Measurements from ENCODE around the gene TMEM169. TPM values are rescaled to one million over a fixed set of nuclear protein-coding genes. Genes with fewer than 3 reads are reported as not detected.

Gene TMEM169
- total RNA-seq, 1 donor from 2014 or later = 20.1 TPM

GRCh38 chr2:216033403-216033802 is 48.3 kb upstream of the TMEM169 start:
- no peaks in the 10 kb centered on the region for H3K79me2 ChIP-seq (ENCODE audit: insufficient read depth, low read length)
- no peak overlapping the region for H2AFZ ChIP-seq (ENCODE audit: low read depth, low read length)
- H3K9ac ChIP-seq (ENCODE audit: low read length) = no peak overlapping the region
- peaks cover 11% of the 10 kb centered on the region for H3K4me1 ChIP-seq (ENCODE audit: insufficient read depth, low read length)
- TF ChIP-seq EZH2 (IDR thresholded peaks at IDR 0.05; ENCODE audit: insufficient read depth, low read length) = no peak
- TF ChIP-seq CTCF (IDR thresholded peaks at IDR 0.05; ENCODE audit: insufficient read depth, low read depth, low read length) = no peak
- Mint-ChIP-seq H3K27ac (ENCODE audit: unreplicated experiment) (no peak overlapping the region), H3K4me1 (ENCODE audit: low read depth, unreplicated experiment) (peaks cover 17% of the 10 kb centered on the region), H3K27me3 (ENCODE audit: low read depth, unreplicated experiment) (no peaks in the 10 kb centered on the region), H3K36me3 (ENCODE audit: low read depth, unreplicated experiment) (peaks cover 7% of the 10 kb centered on the region), H3K4me3 (ENCODE audit: unreplicated experiment) (no peak overlapping the region), H3K9me3 (ENCODE audit: unreplicated experiment) (no peaks in the 10 kb centered on the region)
- no peaks in the 10 kb centered on the region for H3K9me3 ChIP-seq (ENCODE audit: insufficient read depth, low read depth, low read length)
- H3K27ac ChIP-seq (ENCODE audit: low read depth, low read length) = no peak overlapping the region
- no peak overlapping the region for H3K4me2 ChIP-seq (ENCODE audit: low read length)
- no peaks in the 10 kb centered on the region for H3K27me3 ChIP-seq (ENCODE audit: insufficient read depth, low read length)
- no peak for DNase-seq (ENCODE audit: low read depth)
- H4K20me1 ChIP-seq (ENCODE audit: insufficient read depth, low read length) = no peaks in the 10 kb centered on the region
- no peak overlapping the region for H3K4me3 ChIP-seq (ENCODE audit: insufficient read depth, low read depth, low read length)
- no peaks in the 10 kb centered on the region for H3K36me3 ChIP-seq (ENCODE audit: insufficient read depth, low read length)
- no peak for FAIRE-seq

DNA sequence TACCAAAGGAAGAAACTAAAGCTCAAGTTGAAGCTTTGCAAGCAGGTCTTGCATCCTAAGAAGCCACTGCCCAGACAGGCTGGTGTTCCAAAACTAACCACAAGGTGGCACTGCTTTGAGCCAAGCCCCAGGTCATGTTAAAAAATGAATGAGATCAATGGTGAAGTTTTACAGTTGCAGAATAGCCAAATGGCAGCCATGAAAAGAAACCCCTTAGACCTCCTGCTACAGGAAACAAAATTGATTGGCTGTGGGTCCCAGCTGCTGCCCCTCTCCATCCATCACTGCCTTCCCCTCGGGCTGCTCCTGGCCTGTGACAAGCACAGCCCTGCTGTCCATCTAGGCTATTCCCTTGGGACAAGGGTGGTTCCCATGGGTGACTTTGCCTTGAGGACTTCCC is 47.7 kb upstream of the TMEM169 start:
- no peaks in the 10 kb centered on the region for H4K20me1 ChIP-seq (ENCODE audit: insufficient read depth, low read length)
- no peak overlapping the region for H3K27ac ChIP-seq (ENCODE audit: low read depth, low read length)
- no peaks in the 10 kb centered on the region for H3K36me3 ChIP-seq (ENCODE audit: insufficient read depth, low read length)
- H3K4me2 ChIP-seq (ENCODE audit: low read length) = no peak overlapping the region
- no peaks in the 10 kb centered on the region for H3K27me3 ChIP-seq (ENCODE audit: insufficient read depth, low read length)
- peaks cover 17% of the 10 kb centered on the region for H3K4me1 Mint-ChIP-seq (ENCODE audit: low read depth, unreplicated experiment)
- TF ChIP-seq CTCF (IDR thresholded peaks at IDR 0.05; ENCODE audit: insufficient read depth, low read depth, low read length) = peak; percentile 98
- no peak for TF ChIP-seq EZH2 (IDR thresholded peaks at IDR 0.05; ENCODE audit: insufficient read depth, low read length)
- H3K4me3 Mint-ChIP-seq (ENCODE audit: unreplicated experiment) = no peak overlapping the region
- DNase-seq (ENCODE audit: low read depth) (peak; percentile 41), FAIRE-seq (peak; percentile 32)
- H3K27me3 Mint-ChIP-seq (ENCODE audit: low read depth, unreplicated experiment) = no peaks in the 10 kb centered on the region
- H3K27ac Mint-ChIP-seq (ENCODE audit: unreplicated experiment) = no peak overlapping the region
- H3K79me2 ChIP-seq (ENCODE audit: insufficient read depth, low read length) = no peaks in the 10 kb centered on the region
- no peak overlapping the region for H2AFZ ChIP-seq (ENCODE audit: low read depth, low read length)
- peaks cover 11% of the 10 kb centered on the region for H3K4me1 ChIP-seq (ENCODE audit: insufficient read depth, low read length)
- H3K4me3 ChIP-seq (ENCODE audit: insufficient read depth, low read depth, low read length) = no peak overlapping the region
- H3K9me3 Mint-ChIP-seq (ENCODE audit: unreplicated experiment) = no peaks in the 10 kb centered on the region
- H3K36me3 Mint-ChIP-seq (ENCODE audit: low read depth, unreplicated experiment) = peaks cover 7% of the 10 kb centered on the region
- H3K9ac ChIP-seq (ENCODE audit: low read length) = no peak overlapping the region
- H3K9me3 ChIP-seq (ENCODE audit: insufficient read depth, low read depth, low read length) = no peaks in the 10 kb centered on the region

- H3K36me3 Mint-ChIP-seq (ENCODE audit: low read depth, unreplicated experiment) = peaks cover 12% of the 10 kb centered on the region
- no peak overlapping the region for H3K4me3 Mint-ChIP-seq (ENCODE audit: unreplicated experiment)
- DNase-seq (ENCODE audit: low read depth) = no peak
- Histone ChIP-seq H4K20me1 (ENCODE audit: insufficient read depth, low read length) (no peaks in the 10 kb centered on the region), H3K4me2 (ENCODE audit: low read length) (no peak overlapping the region), H3K27me3 (ENCODE audit: insufficient read depth, low read length) (no peaks in the 10 kb centered on the region), H3K4me3 (ENCODE audit: insufficient read depth, low read depth, low read length) (no peak overlapping the region), H3K9ac (ENCODE audit: low read length) (no peak overlapping the region), H3K79me2 (ENCODE audit: insufficient read depth, low read length) (no peaks in the 10 kb centered on the region), H2AFZ (ENCODE audit: low read depth, low read length) (no peak overlapping the region), H3K4me1 (ENCODE audit: insufficient read depth, low read length) (no peaks in the 10 kb centered on the region), H3K9me3 (ENCODE audit: insufficient read depth, low read depth, low read length) (no peaks in the 10 kb centered on the region), H3K36me3 (ENCODE audit: insufficient read depth, low read length) (no peaks in the 10 kb centered on the region), H3K27ac (ENCODE audit: low read depth, low read length) (no peak overlapping the region)
- H3K4me1 Mint-ChIP-seq (ENCODE audit: low read depth, unreplicated experiment) = no peaks in the 10 kb centered on the region
- no peak for FAIRE-seq
- TF ChIP-seq EZH2 (IDR thresholded peaks at IDR 0.05; ENCODE audit: insufficient read depth, low read length) = no peak
- no peak for TF ChIP-seq CTCF (IDR thresholded peaks at IDR 0.05; ENCODE audit: insufficient read depth, low read depth, low read length)
- no peaks in the 10 kb centered on the region for H3K27me3 Mint-ChIP-seq (ENCODE audit: low read depth, unreplicated experiment)
- H3K27ac Mint-ChIP-seq (ENCODE audit: unreplicated experiment) = no peak overlapping the region
- H3K9me3 Mint-ChIP-seq (ENCODE audit: unreplicated experiment) = no peaks in the 10 kb centered on the region
Measured at GRCh38 chr2:216039918-216040317, 41.8 kb upstream of the TMEM169 start.
